K562 (cell line): ENCODE results near the gene CXCL6. TPM values are rescaled to one million over a fixed set of nuclear protein-coding genes. Genes with fewer than 3 reads are reported as not detected.

Experiments
- ARID3A ChIP-seq: IDR thresholded peaks from 2 replicates; pipeline ENCODE4 v1.6.1; 2012; ENCODE audit warnings: low read depth, low read length, improper control_type of control experiment, borderline replicate concordance
- ASH1L ChIP-seq: fragments of 450-650 bp; IDR thresholded peaks from 2 replicates; pipeline ENCODE4 v1.6.1; 2018; ENCODE audit warnings: borderline replicate concordance, mild to moderate bottlenecking, low read depth; ENCODE audit not compliant: partially characterized antibody
- CBX5 ChIP-seq: IDR thresholded peaks from 2 replicates; pipeline ENCODE4 v1.6.1; 2014; ENCODE audit warnings: low read depth, borderline replicate concordance
- IFI16 ChIP-seq: fragments of 250-450 bp; sonication (Bioruptor Pico); IDR thresholded peaks from 2 replicates; pipeline ENCODE4 v2.1.2; 2022; ENCODE audit warnings: mild to moderate bottlenecking, inconsistent platforms
- MEIS2 ChIP-seq: fragments of 450-650 bp; IDR thresholded peaks from 2 replicates; pipeline ENCODE4 v1.6.1; 2014; ENCODE audit warnings: mild to moderate bottlenecking; ENCODE audit not compliant: partially characterized antibody
- NCOR1 ChIP-seq: fragments of 450-650 bp; IDR thresholded peaks from 2 replicates; pipeline ENCODE4 v1.6.1; 2016; ENCODE audit warnings: mild to moderate bottlenecking, moderate library complexity
- NR1H2 ChIP-seq: sonication (generic); formaldehyde crosslinking; IDR thresholded peaks from 2 replicates; pipeline ENCODE4 v1.4.0; 2020; ENCODE audit warnings: mild to moderate bottlenecking, missing genetic modification reagents
- NR3C1 ChIP-seq: sonication (generic); formaldehyde crosslinking; IDR thresholded peaks from 2 replicates; pipeline ENCODE4 v1.8.1; 2022; ENCODE audit warnings: missing genetic modification reagents
- PHB2 ChIP-seq: fragments of 450-650 bp; IDR thresholded peaks from 2 replicates; pipeline ENCODE4 v1.6.1; 2017; ENCODE audit warnings: low read depth
- PPARD ChIP-seq: fragments of 250-450 bp; sonication (Bioruptor Pico); IDR thresholded peaks from 2 replicates; pipeline ENCODE4 v1.8.0; 2022; ENCODE audit warnings: inconsistent platforms, mild to moderate bottlenecking, moderate library complexity
- RBM17 ChIP-seq: fragments of 200-400 bp; formaldehyde crosslinking; IDR thresholded peaks from 2 replicates; pipeline ENCODE4 v1.6.1; 2017; ENCODE audit warnings: low read depth, mild to moderate bottlenecking, low read length, borderline replicate concordance
- RBM34 ChIP-seq: fragments of 200-400 bp; formaldehyde crosslinking; IDR thresholded peaks from 2 replicates; pipeline ENCODE4 v1.6.1; 2018; ENCODE audit warnings: low read length, borderline replicate concordance; ENCODE audit not compliant: insufficient read depth
- RUNX1 ChIP-seq: sonication (generic); IDR thresholded peaks from 2 replicates; pipeline ENCODE4 v1.6.1; 2016; ENCODE audit warnings: antibody characterized with exemption, low read depth
- SAFB2 ChIP-seq: fragments of 200-400 bp; formaldehyde crosslinking; IDR thresholded peaks from 2 replicates; pipeline ENCODE4 v1.6.1; 2018; ENCODE audit warnings: borderline replicate concordance, low read length, low read depth, moderate library complexity; ENCODE audit not compliant: severe bottlenecking
- SMAD1 ChIP-seq: fragments of 150-350 bp; IDR thresholded peaks from 2 replicates; pipeline ENCODE4 v1.6.1; 2014; ENCODE audit warnings: low read length, low read depth; ENCODE audit not compliant: partially characterized antibody
- SREBF1 ChIP-seq: fragments of 150-350 bp; IDR thresholded peaks from 2 replicates; pipeline ENCODE4 v1.6.1; 2014; ENCODE audit warnings: antibody characterized with exemption, low read depth, low read length, borderline replicate concordance
- TAF1 ChIP-seq: IDR thresholded peaks from 2 replicates; pipeline ENCODE4 v1.6.1; 2011; ENCODE audit warnings: mild to moderate bottlenecking, low read length, moderate library complexity; ENCODE audit not compliant: insufficient read depth, control insufficient read depth, severe bottlenecking; ENCODE audit errors: extremely low read depth
- THRA ChIP-seq: fragments of 450-650 bp; IDR thresholded peaks from 2 replicates; pipeline ENCODE4 v1.6.1; 2017; ENCODE audit warnings: mild to moderate bottlenecking, moderate library complexity
- ZBTB9 ChIP-seq: fragments of 450-650 bp; formaldehyde crosslinking; IDR thresholded peaks from 2 replicates; pipeline ENCODE4 v1.4.0; 2020; ENCODE audit warnings: mild to moderate bottlenecking, moderate library complexity
- ZNF449 ChIP-seq: fragments of 250-450 bp; sonication (Bioruptor Pico); IDR thresholded peaks from 2 replicates; pipeline ENCODE4 v1.8.0; 2022; ENCODE audit warnings: moderate library complexity, mild to moderate bottlenecking, inconsistent platforms
- ZZZ3 ChIP-seq: fragments of 450-650 bp; IDR thresholded peaks from 2 replicates; pipeline ENCODE4 v1.6.1; 2016; ENCODE audit warnings: antibody characterized with exemption, mild to moderate bottlenecking, moderate library complexity
- polyA plus RNA-seq, 8 experiments: library from polyadenylated mRNA; depleted of rRNA in 4 of 8; stranded (reverse) in 5 of 8; unstranded in 3 of 8; fragments of >200 nt; fragmentation: Nextera tagmentation in 2 of 8; fragmentation: Illumina TruSeq in 1 of 8; extraction: Ambion mirVana in 2 of 8; extraction: Trizol in 1 of 8; gene quantifications; 2 replicates each; pipeline versions ENCODE4 v1.2.1 to v1.2.3, GENCODE V29; 2011 to 2014; ENCODE audit warnings: inconsistent platforms in 1 of 8, missing spikeins in 1 of 8
- total RNA-seq, 7 experiments: library from RNA; depleted of rRNA in 6 of 7; stranded (reverse); fragments of >200 nt in 6 of 7; fragmentation: Illumina TruSeq in 2 of 7; extraction: Trizol in 2 of 7; gene quantifications; 2 replicates each; pipeline versions ENCODE4 v1.2.1 to v1.2.3, GENCODE V29; 2011 to 2021; ENCODE audit warnings: low replicate concordance in 1 of 7

Gene CXCL6
- total and polyA plus RNA-seq, 9 of the 15 experiments (the other 6 are each of a cell fraction or from before 2014, with no cell fraction given) = not detected

- TF ChIP-seq NR1H2 (CRISPR knock-in tag) = no peak
- TF ChIP-seq CBX5 = no peak
- TF ChIP-seq NR3C1 (CRISPR knock-in tag) = no peak
- no peak for TF ChIP-seq ZZZ3
- peak; percentile 58 for TF ChIP-seq PHB2
- TF ChIP-seq TAF1 = no peak
- TF ChIP-seq RBM34 = no peak
- no peak for TF ChIP-seq ASH1L
- TF ChIP-seq ZNF449 = no peak
- no peak for TF ChIP-seq RBM17
- no peak for TF ChIP-seq IFI16 (CRISPR knock-in tag)
- TF ChIP-seq ZBTB9 (CRISPR knock-in tag) = no peak
- no peak for TF ChIP-seq SREBF1
- TF ChIP-seq ARID3A = peak; percentile 89
- no peak for TF ChIP-seq THRA
- no peak for TF ChIP-seq SAFB2
- TF ChIP-seq SMAD1 = no peak
- TF ChIP-seq PPARD = no peak
- peak; percentile 93 for TF ChIP-seq NCOR1
- peak; percentile 93 for TF ChIP-seq MEIS2
- TF ChIP-seq RUNX1 = no peak
These were observed 3.7 kb upstream of the CXCL6 start (continued) for GRCh38 chr4:73832651-73833237.
